Epithelial cell of prostate (primary cell): ENCODE results near the gene MTA1.

Source experiments
- DNase-seq: peaks from one replicate; pipeline ENCODE4 v3.0.0-alpha.2; 2011; ENCODE audit warnings: low read depth, low spot score
- H3K27ac ChIP-seq: fragments of 450-650 bp; 2 replicates; pipeline ENCODE4 v1.5.1; 2017; ENCODE audit warnings: mild to moderate bottlenecking

The MTA1 gene

DNA sequence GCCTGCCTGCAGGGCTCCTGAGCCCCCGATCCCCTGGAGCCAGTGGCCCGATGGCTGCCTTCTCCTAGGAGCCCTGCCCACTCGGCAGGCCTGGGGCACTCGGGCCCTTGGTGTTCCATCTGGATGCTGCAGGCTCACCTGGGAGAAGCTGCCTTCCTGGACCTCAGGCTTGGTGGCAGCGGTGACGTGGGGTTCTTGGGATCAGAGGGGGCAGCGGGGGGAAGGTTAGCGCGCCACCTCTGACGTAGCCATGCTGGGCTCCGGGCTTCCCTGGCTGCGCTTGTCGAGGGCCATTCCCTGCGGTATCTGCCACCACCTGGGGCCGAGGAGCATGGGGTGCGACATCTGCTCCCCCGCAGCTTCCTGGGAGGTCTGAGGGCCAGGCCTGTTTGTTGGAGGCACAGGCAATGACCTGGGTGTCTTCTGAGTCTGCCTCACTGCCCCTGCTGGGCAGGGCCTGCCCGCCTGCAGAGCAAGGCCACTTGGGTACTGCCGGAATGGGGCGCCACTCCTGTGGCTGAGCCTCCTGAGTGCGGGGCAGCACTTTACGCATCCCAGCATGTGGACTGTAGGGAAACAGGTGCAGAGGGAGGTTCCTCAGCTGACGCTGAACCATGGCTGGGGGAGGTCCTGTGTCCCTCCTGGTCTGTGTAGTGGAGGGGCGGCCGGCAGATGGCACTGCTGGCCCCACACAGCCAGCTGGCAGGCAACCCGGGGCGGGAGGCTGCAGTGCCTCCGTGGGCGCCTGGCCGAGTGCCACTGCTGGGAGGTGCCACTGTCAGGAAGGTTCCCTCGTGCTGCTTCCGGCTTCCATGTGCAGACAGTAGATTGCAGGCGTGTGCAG is 20.3 kb downstream of the MTA1 start:
- DNase-seq = no peak
- no peak overlapping the region for H3K27ac ChIP-seq

DNA sequence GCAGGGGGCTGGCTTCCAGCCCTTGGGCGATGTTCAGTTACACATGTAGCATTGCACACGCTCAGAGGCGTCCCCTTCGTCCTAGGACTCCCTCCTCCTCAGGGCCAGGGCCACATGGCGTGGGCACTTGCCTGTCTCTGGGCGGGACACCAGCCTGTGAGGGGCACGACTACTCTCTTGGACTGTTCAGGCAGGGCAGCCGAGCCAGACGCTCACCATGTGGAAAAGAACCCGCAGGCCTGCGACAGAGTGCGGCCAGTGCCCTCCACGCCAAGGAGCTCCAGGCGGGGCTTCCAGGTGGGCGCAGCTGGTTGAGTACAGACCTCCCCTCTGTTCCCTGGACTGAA is 20.9 kb downstream of the MTA1 start:
- H3K27ac ChIP-seq = no peak overlapping the region

DNA sequence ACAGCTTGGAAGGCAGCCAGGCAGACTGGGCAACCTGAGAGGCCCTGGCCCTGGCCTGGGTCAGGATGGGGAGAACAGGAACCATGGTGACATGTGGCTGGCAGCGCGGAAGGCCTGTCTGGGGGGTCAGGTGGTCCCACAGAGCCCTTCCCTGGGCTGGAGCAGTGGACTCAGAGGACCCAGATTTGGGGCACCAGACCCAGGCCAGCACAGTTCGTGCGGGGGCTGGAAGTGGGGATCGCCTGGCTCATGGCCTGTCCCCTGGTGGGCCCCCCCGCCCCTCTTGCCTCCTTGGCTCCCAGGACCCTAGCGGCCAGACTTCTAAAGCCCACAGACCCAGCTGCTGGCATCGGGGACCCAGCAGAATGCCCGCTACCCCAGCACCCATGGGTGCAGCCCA is 21.4 kb downstream of the MTA1 start:
- DNase-seq = no peak
- H3K27ac ChIP-seq = no peak overlapping the region

More for the DNA sequence above, 20.9 kb downstream of the MTA1 start:
- DNase-seq = no peak

DNA sequence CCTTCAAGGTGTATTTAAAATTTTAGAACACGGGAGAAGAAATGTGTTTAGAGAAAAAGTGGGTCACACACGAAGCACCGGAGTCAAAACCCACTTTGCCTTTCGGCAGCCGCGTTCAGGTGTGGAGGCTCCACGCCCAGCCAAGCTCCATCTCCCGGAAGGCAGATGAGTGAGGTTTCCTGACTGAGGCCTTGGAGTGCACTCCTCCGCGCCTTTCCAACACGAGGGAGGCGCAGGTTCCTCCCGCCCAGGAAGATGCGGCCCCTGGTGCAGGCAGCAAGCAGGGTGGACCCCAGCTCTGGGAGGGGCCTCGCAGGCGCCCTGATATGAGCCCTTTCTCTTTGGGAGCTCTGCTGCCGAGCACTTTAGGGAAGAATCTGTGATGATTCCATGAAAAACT is 22.5 kb downstream of the MTA1 start:
- no peak overlapping the region for H3K27ac ChIP-seq
- no peak for DNase-seq

DNA sequence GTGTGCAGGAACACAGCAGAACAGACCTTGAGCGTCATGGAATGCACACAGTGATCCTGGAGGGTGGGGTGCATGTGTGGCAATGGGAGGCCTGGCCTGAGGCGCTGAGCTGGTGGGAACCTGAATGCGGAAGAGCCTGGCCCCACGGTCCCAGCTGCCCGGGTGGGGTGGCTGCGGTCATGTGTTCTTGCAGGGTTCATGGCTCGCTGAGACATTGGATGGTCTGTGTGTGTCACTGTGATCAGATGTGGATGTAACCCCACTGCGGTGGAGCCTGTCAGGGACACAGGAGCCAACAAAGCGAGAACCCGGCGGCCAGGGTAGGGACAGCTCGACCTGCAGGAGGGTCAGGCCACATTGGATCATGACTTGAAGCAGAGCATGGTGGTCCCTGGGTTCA is 23.2 kb downstream of the MTA1 start:
- DNase-seq = no peak
- H3K27ac ChIP-seq = no peak overlapping the region

DNA sequence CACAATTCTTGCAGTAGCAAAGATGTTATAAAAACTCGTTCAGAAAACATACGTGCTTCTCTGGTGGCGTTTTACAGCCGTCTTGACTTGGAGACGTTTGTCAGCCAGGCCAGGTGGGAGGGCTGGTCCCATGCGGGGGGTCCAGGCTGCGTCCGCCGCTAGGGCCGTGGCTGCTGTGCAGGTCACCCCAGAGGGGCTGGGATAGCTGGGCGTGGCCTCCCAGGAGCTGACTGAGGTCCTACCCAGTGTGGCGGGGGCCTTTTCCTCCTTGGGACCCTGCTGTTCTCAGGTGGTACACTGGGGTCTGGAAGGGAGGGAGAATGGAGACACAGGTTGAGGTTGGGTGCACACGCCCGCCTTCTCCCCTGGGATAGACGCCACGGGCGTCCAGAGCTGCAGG is 25.2 kb downstream of the MTA1 start:
- H3K27ac ChIP-seq = no peak overlapping the region
- DNase-seq = no peak

DNA sequence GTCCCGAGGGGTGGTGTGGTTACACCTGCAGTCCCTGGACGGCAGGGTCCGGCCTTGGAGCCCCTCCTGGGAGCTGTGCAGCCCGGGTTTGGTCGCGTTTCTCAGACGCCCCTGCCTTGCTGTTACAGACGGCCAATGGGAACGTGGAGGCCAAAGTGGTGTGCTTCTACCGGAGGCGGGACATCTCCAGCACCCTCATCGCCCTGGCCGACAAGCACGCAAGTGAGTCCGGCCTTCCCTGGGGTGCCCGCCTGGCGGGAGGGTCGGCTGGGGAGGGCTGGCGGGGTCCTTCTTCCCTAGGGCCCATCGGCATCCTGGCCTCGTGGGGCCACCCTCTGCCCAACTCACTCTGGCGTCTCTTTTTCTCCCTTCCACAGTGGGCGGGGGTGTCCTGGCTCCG is 25.7 kb downstream of the MTA1 start:
- H3K27ac ChIP-seq = no peak overlapping the region
- no peak for DNase-seq

DNA sequence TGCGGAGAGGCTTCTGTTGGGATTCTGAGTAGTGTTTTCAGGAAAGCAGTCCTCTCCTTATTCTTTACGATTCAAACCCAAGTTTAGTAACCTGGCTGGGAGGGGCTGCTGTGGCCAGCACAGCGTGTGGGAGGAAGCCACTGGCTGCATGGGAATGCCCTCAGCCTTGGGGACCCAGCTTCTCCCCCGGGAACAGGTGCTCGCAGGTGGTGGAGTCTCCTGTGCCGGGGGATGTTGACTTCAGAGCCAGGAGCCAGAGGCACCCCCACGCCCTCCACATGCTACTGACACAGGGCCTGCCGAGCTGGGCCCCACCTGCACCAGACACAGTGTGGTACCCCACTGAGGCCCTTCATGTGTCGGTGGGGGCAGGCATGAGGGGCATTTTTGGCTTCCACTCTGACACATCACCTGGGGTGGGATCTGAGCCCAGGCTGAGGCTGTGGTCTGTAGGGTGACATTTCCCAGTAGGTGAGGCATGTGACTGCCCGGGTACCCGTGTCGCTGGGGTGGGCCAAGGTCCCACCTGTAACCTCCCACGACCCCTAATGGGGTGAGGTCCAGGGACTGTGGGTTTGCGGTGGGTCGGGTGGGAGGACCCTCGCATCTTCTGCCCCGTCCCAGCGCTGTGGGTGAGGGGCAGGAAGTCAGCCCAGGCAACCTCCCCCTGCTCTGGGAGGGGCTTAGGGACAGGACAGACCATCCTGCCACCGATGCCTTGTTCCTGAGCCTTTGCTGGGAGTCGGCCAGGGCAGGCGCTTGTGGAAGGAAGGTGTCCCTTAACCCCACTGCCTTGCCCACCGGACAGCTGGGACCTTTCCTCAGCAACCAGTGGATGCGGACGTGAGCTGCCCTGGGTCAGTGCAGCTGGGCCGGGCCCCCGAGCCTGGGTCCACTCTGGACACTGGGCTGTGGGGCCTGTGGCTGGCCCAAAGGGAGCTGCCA is 26.5 kb downstream of the MTA1 start:
- no peak for DNase-seq
- H3K27ac ChIP-seq = no peak overlapping the region

DNA sequence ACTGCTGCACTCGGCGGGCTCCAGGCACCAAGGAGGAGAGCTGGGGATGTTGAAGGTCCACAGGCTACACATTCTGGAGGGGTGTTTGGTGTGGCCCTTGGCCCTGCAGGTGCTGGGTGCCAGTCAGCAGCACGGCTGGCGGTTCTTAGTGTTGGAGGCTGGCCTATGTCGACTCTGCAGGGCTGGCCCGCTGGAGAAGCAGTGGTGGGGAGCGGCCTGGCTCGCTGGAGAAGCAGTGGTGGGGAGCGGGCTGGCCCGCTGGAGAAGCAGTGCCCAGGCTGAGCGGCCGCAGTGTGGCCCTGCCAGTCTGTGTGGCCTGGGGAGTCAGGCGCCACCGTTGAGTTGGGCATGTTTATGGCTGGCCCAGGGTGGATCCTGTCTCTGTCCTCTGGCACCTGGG is 27.3 kb downstream of the MTA1 start:
- no peak overlapping the region for H3K27ac ChIP-seq

DNA sequence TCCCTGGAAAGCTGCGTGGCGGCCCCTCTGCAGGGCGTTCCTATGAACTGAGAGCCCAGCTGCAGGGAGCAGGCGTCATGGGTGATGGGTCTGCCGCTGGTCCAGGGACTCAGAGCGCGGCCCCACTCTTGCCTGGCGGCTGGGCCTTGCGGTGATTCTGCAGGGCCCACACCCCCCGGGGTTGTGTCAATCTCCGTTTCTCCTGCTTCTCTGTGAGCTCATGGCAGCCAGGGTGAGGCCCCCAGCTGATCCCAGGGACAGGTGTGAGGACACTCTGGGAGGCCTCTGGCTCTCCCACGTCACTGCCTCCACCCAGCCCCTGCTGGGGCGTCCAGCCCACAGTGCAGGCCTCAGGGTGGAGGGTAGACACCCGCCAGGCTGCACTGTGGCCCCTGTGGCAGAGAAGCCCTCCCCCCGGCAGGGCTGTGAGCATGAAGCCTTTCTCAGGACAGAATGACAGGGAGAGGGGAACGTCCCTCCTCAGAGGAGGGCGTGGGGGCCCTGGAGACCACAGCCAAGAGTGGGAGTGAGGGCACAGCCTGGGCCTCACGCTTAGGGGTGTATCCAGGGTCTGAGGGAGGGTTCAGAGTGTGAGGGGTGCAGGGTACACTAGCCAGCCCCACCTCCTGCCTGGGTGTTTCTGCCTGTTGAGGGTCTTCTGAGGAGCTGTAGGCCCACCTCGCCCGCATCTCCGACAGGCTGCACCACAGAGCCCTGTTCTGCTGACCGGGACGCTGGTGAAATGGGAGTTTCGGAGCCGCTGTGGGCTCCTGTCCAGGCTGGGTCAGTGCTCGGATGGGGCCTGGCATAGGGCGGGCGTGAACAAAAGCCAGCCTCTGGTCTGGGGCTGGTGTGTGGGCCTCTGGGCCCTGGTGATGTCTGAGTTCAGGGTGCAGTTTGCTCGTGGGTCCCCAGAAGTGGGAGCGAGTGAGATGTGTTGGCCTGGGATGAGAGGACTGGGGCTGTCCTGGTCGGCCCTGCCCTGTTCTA is 28.3 kb downstream of the MTA1 start:
- no peak for DNase-seq
- no peak overlapping the region for H3K27ac ChIP-seq

More for the DNA sequence above, 27.3 kb downstream of the MTA1 start:
- no peak for DNase-seq

DNA sequence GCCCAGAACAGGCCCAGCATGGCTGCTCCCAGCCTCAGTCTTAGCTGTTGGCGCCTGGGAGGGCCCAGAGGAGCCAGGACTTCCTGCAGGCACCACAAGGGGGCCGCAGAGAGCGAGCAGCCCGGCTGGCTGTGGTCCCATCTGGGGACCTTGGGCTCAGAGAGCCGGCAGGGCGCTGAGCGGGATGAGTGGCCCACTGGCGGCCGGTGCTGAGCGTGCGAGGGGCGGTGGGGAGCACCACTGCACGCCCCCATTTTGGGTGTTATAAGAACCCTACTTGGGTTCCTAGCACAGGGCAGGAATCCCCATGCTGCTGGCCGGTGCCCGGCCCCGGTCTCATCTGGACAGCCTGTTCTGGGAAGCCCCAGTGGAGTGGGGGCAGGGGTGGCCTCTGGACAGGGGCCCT is 29.1 kb downstream of the MTA1 start:
- no peak overlapping the region for H3K27ac ChIP-seq
- no peak for DNase-seq

DNA sequence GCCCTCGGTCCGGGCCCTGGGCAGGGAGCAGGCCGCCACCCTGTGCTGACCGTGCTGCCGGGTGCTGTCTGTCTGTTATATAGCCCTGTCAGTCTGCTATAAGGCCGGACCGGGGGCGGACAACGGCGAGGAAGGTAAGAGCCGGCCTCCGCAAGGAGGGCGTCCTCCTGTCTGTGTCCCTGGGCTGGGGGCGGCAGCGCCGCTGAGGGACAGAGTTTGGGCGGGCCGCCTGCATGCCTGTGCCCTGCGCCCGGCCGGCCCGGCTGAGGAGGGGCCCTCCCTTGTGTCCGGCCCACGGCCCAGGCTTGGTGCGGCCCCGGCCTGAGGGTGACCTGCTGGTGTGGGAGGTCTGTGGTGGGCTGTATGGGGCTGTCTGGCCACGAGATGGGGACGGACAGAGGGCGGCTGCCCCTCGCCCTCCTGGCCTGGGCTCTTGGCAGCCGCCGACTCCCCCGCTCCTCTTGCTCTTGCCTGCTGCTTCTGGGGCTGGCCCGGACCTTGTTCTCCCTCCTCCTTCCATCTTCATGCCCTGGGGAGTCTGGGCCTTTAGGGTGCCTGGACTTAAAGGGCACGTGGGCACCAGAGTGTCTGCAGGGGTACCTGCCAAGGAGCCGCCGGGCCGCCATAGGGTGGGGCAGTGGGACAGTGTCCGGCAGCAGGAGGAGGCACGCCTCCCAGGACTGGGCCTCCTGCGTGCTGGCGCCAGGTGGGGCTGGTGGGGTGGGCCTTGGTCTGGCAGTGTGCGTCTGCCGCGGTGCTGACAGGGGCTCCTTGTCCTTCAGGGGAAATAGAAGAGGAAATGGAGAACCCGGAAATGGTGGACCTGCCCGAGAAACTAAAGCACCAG is 29.9 kb downstream of the MTA1 start:
- no peak overlapping the region for H3K27ac ChIP-seq
- DNase-seq = no peak

DNA sequence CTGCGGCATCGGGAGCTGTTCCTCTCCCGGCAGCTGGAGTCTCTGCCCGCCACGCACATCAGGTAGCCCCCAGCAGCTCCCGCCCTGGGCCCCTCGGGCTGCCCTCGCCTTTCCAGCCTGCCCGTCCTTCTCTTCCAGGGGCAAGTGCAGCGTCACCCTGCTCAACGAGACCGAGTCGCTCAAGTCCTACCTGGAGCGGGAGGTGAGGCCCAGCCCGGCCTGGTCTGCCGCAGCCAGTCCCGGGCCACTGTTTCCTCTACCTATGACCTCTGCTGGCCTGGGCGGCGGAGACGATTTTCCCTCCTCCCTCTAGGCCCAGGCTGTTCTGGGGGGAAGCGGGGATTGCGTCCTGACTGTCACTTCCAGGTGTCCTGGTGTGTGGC is 30.5 kb downstream of the MTA1 start:
- H3K27ac ChIP-seq = no peak overlapping the region

DNA sequence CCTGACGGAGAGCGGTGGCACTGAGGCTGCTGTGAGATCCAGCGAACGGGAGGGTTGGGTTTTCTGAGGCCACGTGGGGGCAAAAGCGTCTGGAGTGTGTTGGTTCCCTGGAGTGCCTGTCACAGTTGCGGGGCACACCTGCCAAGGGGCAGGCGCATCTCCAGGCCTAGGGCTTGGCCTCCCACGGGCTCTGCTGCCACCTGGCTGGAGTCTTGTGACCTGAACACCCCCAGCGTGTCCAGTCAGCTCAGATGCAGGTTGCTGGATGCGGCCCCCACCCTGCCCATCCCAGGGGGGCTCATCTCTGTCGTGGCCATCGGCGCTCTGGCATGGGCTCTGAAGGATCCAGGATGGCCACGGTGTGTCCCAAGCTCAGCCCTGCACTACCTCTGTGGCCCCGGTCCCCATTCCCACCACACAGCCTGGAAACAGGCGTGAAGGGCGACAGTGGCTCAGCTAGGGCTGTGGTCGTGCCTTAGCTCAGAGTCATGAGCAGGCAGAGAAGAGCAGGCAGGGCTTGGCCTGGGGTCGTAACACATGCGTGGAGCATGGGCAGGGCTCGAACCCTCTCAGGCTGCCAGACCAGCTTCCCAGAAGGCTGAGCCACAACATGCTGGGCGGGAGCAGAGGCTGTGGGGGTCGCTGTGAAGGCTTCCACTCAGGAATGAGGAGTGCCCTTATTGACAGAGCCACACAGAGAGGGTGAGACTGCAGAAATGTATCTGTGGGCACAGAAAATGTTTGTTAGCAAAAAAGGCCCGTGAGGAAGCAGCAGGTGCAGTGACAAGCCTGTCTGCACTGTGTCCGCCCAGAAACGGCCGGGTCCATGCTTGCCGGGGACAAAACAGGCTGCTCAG is 31.5 kb downstream of the MTA1 start:
- no peak for DNase-seq

More for the DNA sequence above, 30.5 kb downstream of the MTA1 start:
- DNase-seq = no peak

DNA sequence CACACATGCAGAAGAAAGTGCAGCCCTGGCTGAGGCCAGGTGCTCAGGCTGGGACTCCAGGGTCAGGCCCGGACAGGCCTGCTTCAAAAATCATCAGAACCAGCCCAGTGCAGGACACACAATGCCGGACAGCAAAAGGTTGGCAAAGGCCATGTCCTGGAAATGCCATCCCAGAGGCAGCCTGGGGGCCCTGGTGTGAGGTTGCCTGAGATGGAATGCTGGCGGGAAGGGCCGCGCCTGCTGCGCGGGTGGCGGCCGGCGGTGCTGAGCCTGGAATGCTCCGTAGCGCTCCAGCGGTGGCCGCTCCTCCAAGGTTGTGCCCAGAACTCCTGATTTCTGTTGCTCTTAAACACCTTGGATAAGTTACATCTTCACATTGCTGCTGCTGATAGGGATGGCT is 33.3 kb downstream of the MTA1 start:
- no peak for DNase-seq
- no peak overlapping the region for H3K27ac ChIP-seq

More for the DNA sequence above, 31.5 kb downstream of the MTA1 start:
- H3K27ac ChIP-seq = no peak overlapping the region

DNA sequence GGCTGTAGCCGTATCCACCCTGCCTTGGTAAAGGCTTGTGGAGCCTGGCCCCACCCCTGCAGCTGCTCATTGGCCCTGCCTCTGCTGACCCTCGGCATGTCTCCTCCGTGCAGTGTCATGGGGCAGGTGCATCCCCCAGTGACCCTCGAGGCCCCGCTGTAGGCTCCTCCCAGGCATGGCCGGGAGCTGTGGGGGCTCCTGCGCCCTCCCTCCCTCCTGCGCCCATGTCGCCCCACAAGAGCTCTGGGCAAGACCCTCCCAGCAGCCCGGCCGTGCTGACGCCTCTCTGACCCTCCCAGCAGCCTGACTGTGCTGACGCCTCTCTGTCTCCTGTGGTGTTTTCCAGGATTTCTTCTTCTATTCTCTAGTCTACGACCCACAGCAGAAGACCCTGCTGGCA is 34.2 kb downstream of the MTA1 start:
- DNase-seq = no peak
- no peak overlapping the region for H3K27ac ChIP-seq

DNA sequence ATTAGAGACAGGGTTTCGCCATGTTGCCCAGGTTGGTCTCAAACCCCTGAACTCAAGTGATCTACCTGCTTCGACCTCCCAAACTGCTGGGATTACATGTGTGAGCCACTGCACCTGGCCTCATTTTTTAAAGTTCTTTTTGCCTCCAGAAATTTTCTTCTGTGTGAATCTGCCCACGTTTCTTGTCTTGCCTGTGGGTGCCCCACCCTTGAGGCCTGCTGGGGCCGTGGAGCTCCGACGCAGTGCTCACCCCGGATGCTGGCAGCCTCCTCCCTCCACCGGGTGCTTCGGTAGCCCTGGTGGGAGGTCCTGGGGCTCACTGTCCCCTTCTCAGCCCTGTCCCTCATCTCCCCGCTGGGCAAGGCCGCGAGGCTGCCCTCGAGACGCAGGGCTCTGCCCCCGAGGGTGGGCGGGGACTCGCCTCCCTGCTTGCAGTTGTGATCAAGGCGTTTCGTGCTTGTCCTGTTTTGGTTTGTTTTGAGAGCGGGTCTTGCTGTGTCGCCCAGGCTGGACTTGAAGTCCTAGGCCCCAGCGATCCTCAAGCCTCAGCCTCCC is 35.5 kb downstream of the MTA1 start:
- no peak for DNase-seq
- no peak overlapping the region for H3K27ac ChIP-seq
